Stimulated activated CD8-positive, alpha-beta memory T cell treated with anti-CD3 and anti-CD28 coated beads, Interleukin-7, amount 100 ng/mL, for 1 hour (primary cell): ENCODE measurements around the gene SBK1.
"Not testable (repeated sequence)": the region's sequence is repeated elsewhere in the genome, so short reads cannot be mapped to it uniquely, and the experiment has no call there.

Experiments used
- DNase-seq, 2 donors: peaks; one replicate each; pipeline ENCODE4 v3.0.0-alpha.2; 2020; ENCODE audit warnings: low read depth in 2 of 2

SBK1 gene

GRCh38 chr16:28291651-28292626, at the start of gene SBK1:
TSS of gene SBK1 (plus strand) at chr16:28292525. CDS start at chr16:28317392, 24,867 bp downstream.
- DNase-seq: peak; percentile 62 to 67

- not testable (repeated sequence) for DNase-seq
Measured at GRCh38 chr16:28249483-28249882, 42.8 kb upstream of the SBK1 start.

GRCh38 chr16:28250999-28251398, 41.3 kb upstream of the SBK1 start:
- no peak for DNase-seq

DNA sequence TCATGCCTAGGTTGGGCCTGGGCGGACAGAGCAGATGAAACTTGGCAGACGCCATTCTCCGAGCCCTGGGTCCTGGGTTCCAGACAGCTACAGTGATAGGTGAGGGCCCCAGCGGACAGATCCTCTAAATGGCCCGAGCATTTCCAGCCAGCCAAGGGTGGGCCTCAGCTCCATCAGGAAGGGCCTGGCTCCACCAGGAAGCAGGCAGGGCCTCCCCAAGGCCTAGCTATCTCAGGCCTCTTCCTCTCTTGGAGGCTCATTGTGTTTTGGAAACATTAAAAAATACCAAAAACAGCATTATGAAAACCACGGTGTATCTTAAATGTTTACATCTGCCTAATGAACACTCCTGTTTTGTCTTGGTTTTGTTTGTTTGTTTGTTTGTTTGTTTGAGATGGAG, 38.2 kb upstream of the SBK1 start:
- DNase-seq: no peak

DNA sequence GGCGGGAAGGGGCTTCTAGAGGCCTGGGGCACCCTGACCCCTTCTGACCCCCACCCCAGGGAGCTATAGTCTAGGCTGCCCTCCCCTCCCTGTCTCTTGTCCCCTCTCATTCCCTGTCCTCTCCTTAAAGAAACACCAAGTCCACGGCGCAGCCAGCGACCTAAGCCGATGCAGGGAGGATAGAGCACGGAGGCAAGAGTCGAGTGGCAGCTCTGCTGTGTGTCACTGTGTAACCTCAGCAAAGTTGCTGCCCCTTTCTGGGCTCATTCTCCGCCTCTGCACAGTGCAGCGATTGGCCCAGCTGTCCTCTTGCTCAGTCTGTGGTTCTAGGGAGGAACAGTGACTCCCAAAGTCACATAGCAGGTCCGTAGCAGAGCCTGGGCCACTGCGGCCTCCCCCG, 36.5 kb upstream of the SBK1 start:
- DNase-seq: no peak

DNA sequence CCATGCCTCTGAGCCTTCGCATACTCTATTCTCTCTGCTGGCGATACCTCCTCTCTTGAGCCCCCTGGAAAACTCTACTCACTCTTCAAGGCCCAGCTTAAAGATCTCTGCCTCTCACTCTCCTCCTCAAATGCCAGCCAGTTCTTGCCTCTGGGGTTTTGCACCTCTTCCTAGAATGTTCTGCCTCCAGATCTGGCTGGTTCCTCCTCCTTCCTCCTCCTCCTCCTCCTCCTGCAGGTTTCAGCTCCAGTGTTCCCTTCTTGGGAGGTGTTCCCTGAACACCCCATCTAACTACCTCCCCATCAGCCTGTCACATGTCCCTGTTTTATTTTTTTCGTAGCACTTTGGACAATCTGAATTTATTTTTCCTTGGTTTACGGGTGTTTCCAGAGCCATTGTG, 35.1 kb upstream of the SBK1 start:
- DNase-seq: no peak

DNA sequence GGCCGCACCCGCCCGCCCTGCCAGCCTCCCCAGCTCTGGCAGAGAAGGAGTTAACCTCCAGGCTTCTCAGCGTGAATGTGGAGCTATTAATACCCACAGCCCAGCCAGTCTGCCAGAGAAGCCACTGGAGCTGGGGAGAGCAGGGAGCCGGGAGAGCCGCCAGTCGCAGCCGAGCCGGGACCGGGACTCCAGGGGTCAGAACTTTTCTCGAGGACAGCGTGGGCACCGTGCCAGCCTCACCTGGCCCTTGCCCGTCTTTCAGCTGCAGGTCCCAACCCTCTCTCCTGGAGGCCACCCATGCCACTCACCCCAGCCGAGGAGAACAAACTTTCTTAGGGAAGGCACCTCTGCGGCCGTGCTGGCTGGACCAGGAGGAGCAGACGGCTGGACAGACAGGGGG, 33.8 kb upstream of the SBK1 start:
- DNase-seq: no peak

GRCh38 chr16:28259091-28259780, 33.1 kb upstream of the SBK1 start:
- no peak for DNase-seq

GRCh38 chr16:28259781-28260150, 32.6 kb upstream of the SBK1 start:
- no peak for DNase-seq

GRCh38 chr16:28260193-28260592, 32.1 kb upstream of the SBK1 start:
- DNase-seq: no peak

GRCh38 chr16:28261942-28262341, 30.4 kb upstream of the SBK1 start:
- no peak for DNase-seq

DNA sequence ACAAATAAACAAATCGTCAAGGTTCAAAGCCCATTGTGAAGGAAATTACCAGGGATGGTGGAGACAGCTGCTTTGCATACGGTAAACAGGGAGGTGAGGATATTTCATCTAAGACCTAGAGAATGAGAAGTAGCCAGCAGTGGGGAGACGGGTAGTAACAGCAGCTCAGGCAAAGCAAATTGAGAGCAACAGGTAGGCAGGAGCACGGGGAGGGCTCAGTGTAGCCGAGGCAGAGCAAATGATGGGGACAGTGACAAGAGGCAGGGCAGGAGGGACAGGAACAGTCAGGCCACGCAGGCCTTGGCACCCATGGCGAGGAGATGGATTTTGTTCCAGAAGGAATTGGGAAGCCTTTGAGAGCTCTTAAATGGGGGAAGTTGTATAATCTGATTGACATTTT, 29.0 kb upstream of the SBK1 start:
- no peak for DNase-seq

- DNase-seq: no peak
Measured at GRCh38 chr16:28264656-28265055, 27.7 kb upstream of the SBK1 start.

GRCh38 chr16:28265822-28266221, 26.5 kb upstream of the SBK1 start:
- no peak for DNase-seq

DNA sequence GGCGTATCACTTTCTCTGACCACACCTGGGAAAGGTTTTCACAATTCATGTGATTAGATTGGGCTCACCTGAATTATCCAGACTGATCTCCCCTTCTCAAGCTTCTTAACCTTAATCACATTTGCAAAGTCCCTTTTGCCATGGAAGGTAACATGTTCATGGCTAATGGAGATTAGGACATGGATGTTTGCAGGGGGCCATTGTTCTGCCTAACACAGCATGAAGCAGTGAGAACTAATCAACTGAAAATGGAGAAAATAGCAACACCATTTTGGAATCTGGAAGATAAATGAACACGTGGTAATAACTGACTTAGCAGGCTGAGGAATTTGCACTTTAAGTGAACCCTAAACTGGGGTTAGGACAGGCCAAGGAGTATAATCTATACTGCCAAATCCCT, 25.0 kb upstream of the SBK1 start:
- DNase-seq: no peak

DNA sequence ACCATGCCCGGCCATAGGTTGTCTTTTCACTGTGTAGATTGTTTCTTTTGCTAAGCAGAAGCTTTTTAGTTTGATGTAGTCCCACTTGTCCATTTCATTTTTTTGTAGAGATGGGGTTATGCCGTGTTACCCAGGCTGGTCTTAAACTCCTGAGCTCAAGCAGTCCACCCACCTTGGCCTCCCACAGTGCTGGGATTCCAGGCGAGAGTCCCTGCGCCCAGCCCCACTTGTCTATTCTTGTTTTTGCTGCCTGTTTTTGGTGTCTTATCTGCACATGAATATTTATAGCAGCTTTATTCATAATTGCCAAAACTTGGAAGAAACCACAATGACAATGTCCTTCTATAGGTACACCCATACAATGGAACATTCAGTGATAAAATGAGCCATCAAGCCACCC, 18.8 kb upstream of the SBK1 start:
- DNase-seq: no peak

DNA sequence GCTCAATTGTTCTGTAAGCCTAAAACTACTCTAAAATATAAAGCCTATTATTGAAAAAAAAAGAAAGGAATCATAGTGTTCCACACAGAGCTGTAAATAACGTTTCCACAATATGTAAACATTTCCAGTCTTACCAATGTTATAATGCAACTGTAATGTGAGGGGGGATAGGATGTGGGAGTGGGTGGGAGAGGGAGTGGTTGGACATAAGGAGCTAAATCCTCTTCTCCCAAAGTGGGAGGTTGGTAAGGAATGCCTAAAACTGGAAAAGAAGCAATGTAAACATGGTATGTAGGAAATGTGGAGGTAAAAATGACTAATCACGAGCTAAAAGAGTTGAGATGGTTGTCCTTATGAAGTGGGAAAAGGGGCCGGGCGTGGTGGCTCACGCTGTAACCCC, 17.6 kb upstream of the SBK1 start:
- DNase-seq: no peak

DNA sequence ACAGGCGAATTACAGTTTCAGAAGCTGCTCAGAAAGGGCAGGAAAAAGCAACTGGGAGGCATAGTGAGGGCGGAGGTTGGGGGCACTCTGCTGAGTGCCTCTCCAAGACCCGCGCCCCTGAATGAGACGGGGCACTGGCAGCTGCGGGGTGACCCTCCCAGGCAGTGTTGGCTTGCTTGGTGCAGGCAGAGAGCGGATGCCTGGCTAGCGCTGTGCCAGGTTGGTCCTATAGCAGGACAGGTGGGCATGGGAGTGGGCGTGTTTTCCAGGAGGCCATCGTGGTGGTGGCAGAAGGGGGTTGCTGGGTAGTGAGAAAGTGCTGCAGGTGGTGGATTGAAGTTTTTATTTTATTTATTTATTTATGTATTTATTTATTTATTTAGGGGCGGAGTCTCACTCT, 16.0 kb upstream of the SBK1 start:
- DNase-seq: no peak

GRCh38 chr16:28277537-28278388, 14.6 kb upstream of the SBK1 start:
- DNase-seq: peak; percentile 77 to 82

GRCh38 chr16:28279006-28279405, 13.3 kb upstream of the SBK1 start:
- DNase-seq: no peak

DNA sequence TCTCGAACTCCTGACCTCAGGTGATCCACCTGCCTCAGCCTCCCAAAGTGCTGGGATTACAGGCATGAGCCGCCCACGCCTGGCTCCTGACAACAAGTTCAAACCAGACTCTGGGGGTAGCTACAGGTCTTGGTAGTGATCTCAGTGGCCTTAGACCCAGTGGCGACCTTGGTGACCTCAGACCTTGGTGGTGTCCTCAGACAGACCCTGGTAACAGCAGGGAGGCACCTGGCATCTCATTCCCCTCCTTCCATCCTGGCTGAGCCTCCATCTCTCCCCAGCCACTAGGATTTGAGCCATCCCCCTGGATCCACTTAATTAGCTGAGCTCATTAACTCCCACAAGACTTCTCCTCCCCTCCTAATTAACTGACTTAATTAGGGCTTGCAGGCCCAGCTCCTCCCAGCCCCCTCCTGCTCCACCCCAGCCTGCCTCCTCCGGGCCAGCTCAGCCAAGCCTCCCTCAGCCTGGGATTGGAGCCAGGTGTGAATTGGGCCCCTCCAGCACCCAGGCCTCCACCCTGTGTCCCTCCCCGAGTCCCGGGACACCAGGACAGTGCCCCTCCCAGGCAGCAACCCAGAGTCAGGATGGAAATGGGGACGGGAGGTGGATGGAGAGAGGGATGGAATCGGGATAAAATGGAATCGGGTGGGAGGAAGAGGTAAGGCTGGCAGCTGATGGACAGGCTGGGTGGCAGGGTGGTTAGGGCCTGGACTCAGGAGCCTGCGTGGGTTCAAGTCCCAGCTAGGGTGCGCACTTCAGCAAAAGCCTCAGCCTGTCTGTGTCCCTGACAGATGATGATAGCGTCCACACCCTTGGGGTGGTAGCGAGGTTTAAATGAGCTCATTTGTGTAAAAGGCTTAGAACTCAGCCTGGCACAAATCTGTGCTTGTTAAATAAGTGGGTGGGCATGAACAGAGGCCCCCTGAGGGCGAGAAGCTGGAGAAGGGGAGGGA, 11.2 kb upstream of the SBK1 start:
- DNase-seq: no peak
